ENCODE results near the gene TRAPPC14. TPM values are rescaled to one million over a fixed set of nuclear protein-coding genes. Genes with fewer than 3 reads are reported as not detected.

Gene TRAPPC14
- total RNA-seq, 2 experiments from 2014 or later: 17.9 to 19.7 TPM

DNA sequence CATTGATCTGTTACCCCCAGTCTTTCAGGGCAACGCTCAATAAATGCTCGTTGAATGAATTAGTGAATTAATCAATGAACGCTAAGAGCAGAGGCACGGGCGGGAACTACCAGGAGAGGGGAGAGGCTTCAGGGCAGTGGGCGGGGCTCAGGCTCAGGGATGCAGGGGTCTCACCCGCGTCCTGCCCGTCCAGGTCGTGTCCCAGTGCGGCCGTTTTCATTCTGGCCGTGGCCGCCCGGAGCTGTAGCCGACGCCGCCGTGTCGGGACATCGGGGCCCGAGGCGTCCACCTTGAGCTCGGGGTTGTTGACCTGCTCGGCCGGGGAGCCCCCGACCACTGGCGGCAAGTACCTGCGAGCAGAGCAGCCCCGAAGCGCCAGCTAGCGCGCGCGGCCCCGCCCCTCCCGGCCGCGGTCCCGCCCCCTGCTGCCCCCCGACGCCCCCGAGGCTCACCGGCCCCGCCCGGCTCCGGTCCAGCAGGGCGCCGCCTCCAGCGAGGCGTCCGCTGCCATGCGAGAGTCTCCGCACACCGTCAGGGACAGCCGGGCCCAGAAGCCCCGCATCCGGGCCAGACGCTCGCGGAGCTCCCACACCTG is 12.7 kb upstream of the TRAPPC14 start:
- ChIA-PET POLR2A (no interaction called here), CTCF (no interaction called here)
- H3K4me3 Mint-ChIP-seq: no peak overlapping the region
- H3K9me3 Mint-ChIP-seq: no peaks in the 10 kb centered on the region
- no peaks in the 10 kb centered on the region for H3K36me3 Mint-ChIP-seq
- intact Hi-C loops (cut with micrococcal nuclease): no loop called here
- H3K27me3 Mint-ChIP-seq: peaks cover 2% of the 10 kb centered on the region
- no peak for DNase-seq
- no peak overlapping the region for H3K27ac Mint-ChIP-seq
- peaks cover 52% of the 10 kb centered on the region for H3K4me1 Mint-ChIP-seq (ENCODE audit: low read depth)

DNA sequence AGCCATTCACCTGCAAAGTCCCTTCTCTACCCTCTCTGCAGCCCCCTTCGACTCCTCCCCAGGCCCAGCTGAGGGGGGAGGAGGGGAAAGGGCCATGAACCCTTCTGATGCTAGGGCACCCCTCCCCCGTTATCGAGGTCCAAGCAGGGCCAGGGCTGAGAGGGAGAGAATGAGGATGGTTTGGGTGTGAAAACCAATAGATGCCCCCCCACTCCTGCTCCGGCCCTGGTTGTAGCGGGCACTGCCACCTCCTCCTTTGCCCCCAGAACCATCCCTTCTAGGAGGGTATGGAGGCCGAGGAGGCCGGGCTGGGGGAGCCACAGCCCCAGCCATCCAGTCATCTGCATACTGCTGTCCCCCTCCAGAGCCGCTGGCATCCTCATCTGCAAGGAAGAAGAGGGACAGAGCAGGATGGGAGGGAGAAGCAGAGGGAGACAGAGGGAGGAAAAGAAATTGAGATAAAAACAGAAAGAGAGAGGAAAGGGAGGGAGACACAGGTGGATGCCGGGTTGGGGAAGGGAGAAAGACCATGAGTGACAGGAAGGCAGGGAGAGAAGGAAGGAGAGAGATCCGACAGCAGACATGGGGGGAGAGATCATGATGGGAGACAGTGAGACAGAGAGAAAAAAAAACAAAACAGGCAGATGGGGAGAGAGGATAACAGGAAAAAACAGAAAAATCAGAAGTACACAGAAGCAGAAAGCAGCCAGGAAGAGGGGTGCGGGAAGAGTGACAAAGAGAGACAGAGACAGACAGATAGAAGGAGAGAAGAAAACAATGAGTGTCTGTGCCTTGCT is 11.8 kb upstream of the TRAPPC14 start:
- Mint-ChIP-seq H3K4me3 (peak overlapping the region; percentile 53), H3K36me3 (no peaks in the 10 kb centered on the region), H3K9me3 (no peaks in the 10 kb centered on the region), H3K27ac (no peak overlapping the region), H3K4me1 (ENCODE audit: low read depth) (peaks cover 56% of the 10 kb centered on the region), H3K27me3 (peaks cover 2% of the 10 kb centered on the region)
- ChIA-PET CTCF (no interaction called here), POLR2A (no interaction called here)
- intact Hi-C loops (cut with micrococcal nuclease): no loop called here
- no peak for DNase-seq

DNA sequence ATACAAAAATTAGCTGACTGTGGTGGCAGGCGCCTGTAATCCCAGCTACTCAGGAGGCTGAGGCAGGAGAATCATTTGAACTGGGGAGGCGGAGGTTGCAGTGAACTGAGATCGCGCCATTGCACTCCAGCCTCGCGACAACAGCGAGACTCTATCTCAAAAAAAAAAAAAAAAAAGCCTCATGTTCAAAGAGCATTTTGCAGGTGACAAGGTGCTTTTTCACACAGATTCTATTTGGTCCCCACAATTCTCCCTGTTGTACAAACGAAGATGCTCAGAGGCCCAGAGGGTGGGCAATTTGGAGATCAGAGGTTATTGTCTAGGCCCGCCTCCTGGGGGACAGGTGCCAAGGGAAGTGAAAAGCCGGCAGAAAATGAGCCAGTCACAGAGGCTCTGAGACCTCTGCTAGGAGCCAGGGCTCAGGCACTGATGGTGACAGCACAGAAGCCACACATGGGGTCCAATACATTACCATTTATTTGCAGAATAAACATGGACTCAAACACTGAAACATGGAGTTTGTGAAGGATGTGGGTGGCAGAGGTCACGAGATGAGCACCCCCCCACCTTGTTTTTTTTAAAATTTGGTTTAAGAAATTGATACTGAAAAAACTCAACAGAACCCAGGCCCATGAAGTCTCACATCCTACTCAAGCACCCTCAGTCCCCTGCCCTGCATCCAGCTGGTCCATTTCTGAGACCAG is 10.8 kb upstream of the TRAPPC14 start:
- intact Hi-C loops (cut with micrococcal nuclease): loop anchor here (1.0 kb wide), 1 partner anchor 8 kb away; the partner anchor contains the start of genes GPC2 and STAG3
- Mint-ChIP-seq H3K27me3 (peaks cover 2% of the 10 kb centered on the region), H3K36me3 (no peaks in the 10 kb centered on the region), H3K9me3 (no peaks in the 10 kb centered on the region), H3K27ac (peak overlapping the region; percentile 36), H3K4me1 (ENCODE audit: low read depth) (peaks cover 59% of the 10 kb centered on the region), H3K4me3 (peak overlapping the region; percentile 9)
- POLR2A ChIA-PET: no interaction called here
- CTCF ChIA-PET: no interaction called here
- DNase-seq: no peak

DNA sequence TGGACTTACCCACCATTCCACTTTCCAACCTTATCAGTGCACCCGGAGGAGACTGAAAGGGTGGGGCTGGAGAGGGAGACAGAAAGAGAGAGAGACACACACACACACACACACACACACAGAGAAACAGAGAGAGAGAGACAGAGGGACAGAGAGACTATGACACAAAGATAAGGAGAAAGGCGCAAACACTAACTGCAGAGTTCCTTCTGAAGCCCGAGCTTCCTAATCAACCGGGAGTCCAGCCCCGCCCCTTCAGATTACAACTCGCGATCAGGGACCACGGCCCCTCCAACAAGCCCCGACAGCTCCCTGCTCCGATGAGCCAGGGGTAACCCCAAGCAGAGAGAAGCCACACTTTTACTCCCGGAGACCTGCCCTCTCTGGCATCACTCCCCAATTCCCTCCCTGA is 9.4 kb upstream of the TRAPPC14 start:
- H3K27ac Mint-ChIP-seq: peak overlapping the region; percentile 35
- CTCF ChIA-PET: interaction anchor here (0.6 to 1.6 kb wide), 3 partner anchors 9 to 51 kb away, joined by 3 to 4 read pairs (median 4); partner anchors contain the start of gene GPC2
- no peaks in the 10 kb centered on the region for H3K9me3 Mint-ChIP-seq

DNA sequence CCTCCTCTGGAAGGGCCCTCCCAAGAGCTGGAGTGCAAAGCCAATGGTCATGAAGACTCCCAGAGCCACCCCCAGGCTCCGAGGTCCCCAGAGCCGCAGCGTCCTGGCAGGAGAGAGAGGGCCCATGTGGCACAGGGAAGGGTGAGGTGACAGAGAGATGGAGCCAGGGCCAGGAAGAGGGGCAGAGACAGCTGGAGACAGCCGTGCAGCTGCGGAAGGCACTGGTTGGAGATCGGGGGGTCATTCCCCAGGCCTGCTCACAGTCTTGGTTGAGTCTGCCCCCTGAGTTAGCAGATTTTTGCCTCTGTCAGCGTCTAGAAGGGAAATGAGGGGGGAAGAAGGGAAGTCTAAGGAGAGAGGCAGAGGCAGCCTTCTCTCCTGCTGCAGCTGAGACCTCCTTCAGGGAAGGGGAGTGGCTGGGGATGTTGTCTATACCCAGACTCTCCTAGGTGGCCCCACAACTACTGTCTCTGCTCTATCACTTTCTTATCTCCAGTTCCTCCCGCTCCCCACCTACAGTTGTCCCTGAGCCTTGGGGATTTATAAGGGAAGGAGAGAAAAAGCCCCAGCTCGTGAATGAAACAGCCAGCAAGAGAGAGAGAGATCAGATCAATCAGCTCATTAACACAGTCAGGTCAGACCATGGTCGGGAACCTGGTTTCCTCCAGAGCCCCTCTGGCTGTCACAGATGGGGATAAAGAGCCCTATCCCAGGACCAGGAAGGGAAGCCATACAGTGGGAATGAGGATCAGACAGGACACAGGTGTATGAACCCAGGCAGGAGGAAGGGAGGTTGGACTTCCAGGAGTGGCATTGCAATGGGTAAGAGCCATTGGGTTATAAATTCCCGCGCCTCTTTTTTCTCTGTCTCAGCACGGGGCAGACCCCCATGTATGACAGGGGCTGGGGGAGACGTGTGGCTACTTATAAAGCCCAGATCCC is 8.7 kb upstream of the TRAPPC14 start:
- intact Hi-C loops (cut with micrococcal nuclease): loop anchor here (1.0 kb wide), 1 partner anchor 9 kb away; the partner anchor contains the start of gene TRAPPC14
- no peak for DNase-seq
- H3K27ac Mint-ChIP-seq: peak overlapping the region; percentile 47

More for the DNA sequence above, 9.4 kb upstream of the TRAPPC14 start:
- Mint-ChIP-seq H3K36me3 (no peaks in the 10 kb centered on the region), H3K4me1 (ENCODE audit: low read depth) (peaks cover 73% of the 10 kb centered on the region), H3K4me3 (peak overlapping the region; percentile 72), H3K27me3 (peaks cover 2% of the 10 kb centered on the region)
- POLR2A ChIA-PET: no interaction called here
- intact Hi-C loops (cut with micrococcal nuclease): no loop called here
- no peak for DNase-seq

DNA sequence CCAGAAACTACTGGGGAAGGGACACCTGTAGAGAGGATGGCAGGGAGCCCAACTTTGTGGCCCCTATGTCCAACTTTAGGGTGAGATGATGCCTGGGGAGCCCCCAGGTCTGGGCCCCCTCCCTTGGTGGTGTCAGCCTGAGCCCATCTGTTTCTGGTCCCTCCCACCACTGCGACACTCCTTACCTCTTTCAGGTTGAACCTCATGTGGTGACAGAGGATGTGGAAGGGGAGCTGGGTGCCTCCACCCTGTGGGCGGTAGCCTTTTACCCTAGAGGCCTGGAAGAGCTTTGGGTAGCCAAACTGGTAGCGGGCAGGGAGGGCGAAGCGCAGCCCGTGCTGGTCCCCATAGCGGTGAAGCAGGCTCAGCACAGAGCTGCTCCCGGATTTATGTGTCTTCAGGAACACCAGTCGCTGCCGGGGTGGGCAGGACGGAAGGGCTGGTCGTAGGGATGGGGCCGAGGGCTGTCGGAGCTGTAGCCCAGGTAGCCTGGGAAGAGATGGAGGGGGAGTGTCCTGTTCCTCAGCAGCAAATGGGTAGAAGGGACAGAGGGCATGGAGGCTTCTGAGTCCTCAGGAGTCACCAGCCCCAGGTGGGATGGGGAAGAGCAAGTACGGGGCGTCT is 7.9 kb upstream of the TRAPPC14 start:
- Mint-ChIP-seq H3K27me3 (peaks cover 2% of the 10 kb centered on the region), H3K4me1 (ENCODE audit: low read depth) (peaks cover 74% of the 10 kb centered on the region), H3K27ac (peak overlapping the region; percentile 47), H3K36me3 (no peaks in the 10 kb centered on the region), H3K9me3 (no peaks in the 10 kb centered on the region), H3K4me3 (peak overlapping the region; percentile 40)
- peak; percentile 70 for DNase-seq
- POLR2A ChIA-PET: interaction anchor here (1.1 kb wide), 1 partner anchor 40 kb away, joined by 3 read pairs; the partner anchor contains the start of gene MBLAC1
- intact Hi-C loops (cut with micrococcal nuclease): loop anchor here (1.0 kb wide), 1 partner anchor 8 kb away; the partner anchor contains the start of gene TRAPPC14
- CTCF ChIA-PET: interaction anchor here (0.8 to 1.9 kb wide), 4 partner anchors 24 to 466 kb away, joined by 3 to 6 read pairs (median 4); no protein-coding TSS in a partner anchor

More for the DNA sequence above, 8.7 kb upstream of the TRAPPC14 start:
- ChIA-PET POLR2A (interaction anchor here (1.1 kb wide), 1 partner anchor 41 kb away, joined by 3 read pairs; the partner anchor contains the start of gene MBLAC1), CTCF (interaction anchor here (0.8 to 1.9 kb wide), 5 partner anchors 23 to 465 kb away, joined by 3 to 6 read pairs (median 4); no protein-coding TSS in a partner anchor)
- peaks cover 2% of the 10 kb centered on the region for H3K27me3 Mint-ChIP-seq
- H3K36me3 Mint-ChIP-seq: no peaks in the 10 kb centered on the region
- peaks cover 77% of the 10 kb centered on the region for H3K4me1 Mint-ChIP-seq (ENCODE audit: low read depth)
- peak overlapping the region; percentile 72 for H3K4me3 Mint-ChIP-seq
- H3K9me3 Mint-ChIP-seq: no peaks in the 10 kb centered on the region

DNA sequence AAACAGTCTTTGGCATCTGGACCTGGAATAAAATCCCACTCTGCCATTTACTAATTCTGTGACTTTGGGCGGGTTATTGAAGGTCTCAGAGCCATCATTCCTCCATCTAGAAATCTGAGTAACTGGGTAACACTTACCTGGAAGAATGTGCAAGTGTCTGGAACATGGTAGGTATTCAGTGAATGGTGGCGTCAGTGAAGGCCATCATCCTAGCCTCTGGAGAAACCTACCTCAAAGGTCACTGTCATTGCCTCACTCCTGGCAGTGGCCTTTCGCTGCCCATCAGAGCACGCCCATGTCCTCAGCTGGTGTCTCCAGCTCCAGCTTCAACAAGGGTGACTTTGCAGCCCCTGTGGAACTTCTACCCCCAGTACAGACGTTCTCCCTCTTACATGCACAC is 5.3 kb upstream of the TRAPPC14 start:
- CTCF ChIA-PET: interaction anchor here (0.6 kb wide), 1 partner anchor 108 kb away, joined by 5 read pairs; no protein-coding TSS in a partner anchor
- H3K36me3 Mint-ChIP-seq: no peaks in the 10 kb centered on the region
- peak overlapping the region; percentile 85 for H3K27ac Mint-ChIP-seq
- intact Hi-C loops (cut with micrococcal nuclease): no loop called here
- DNase-seq: no peak
- no peaks in the 10 kb centered on the region for H3K9me3 Mint-ChIP-seq
- H3K27me3 Mint-ChIP-seq: no peaks in the 10 kb centered on the region
- H3K4me3 Mint-ChIP-seq: no peak overlapping the region
- peaks cover 59% of the 10 kb centered on the region for H3K4me1 Mint-ChIP-seq (ENCODE audit: low read depth)
- POLR2A ChIA-PET: interaction anchor here (1.0 kb wide), 1 partner anchor 63 kb away, joined by 3 read pairs; the partner anchor contains the start of genes AP4M1 and MCM7

DNA sequence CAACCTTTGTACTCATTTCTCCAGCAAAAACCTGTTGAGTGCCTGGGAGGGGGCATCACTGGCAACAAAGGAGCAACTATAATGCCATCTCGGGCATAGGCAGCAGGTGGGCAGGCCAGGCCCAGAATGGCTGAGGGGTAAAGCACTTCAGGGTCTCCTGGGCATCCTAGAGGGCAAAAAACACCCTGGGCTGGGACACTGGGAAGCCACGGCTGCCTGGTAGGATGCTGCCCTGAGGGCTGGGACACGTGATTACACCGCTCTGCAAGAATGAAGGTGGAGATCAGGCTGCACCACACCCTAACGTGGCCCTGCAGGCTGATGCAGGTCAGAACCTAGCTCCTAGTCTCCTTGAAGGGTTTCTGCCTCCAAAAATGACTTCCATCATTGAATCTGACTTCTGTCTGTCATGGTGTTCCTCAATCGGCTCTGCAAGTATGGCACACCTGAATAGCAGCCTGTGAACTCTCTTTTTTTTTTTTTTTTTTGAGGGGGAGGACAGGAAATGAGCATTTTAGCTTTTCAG is 4.5 kb upstream of the TRAPPC14 start:
- POLR2A ChIA-PET: interaction anchor here (1.0 kb wide), 1 partner anchor 62 kb away, joined by 3 read pairs; the partner anchor contains the start of genes AP4M1 and MCM7
- Mint-ChIP-seq H3K27ac (peak overlapping the region; percentile 85), H3K4me1 (ENCODE audit: low read depth) (peaks cover 53% of the 10 kb centered on the region), H3K27me3 (no peaks in the 10 kb centered on the region), H3K36me3 (no peaks in the 10 kb centered on the region), H3K4me3 (no peak overlapping the region), H3K9me3 (no peaks in the 10 kb centered on the region)
- DNase-seq: no peak
- CTCF ChIA-PET: interaction anchor here (0.6 kb wide), 1 partner anchor 48 kb away, joined by 4 read pairs; no protein-coding TSS in a partner anchor
- intact Hi-C loops (cut with micrococcal nuclease): no loop called here

- Mint-ChIP-seq H3K27me3 (no peaks in the 10 kb centered on the region), H3K36me3 (peaks cover 20% of the 10 kb centered on the region), H3K4me3 (no peak overlapping the region), H3K4me1 (ENCODE audit: low read depth) (peaks cover 45% of the 10 kb centered on the region), H3K27ac (no peak overlapping the region), H3K9me3 (no peaks in the 10 kb centered on the region)
- no peak for DNase-seq
- POLR2A ChIA-PET: no interaction called here
- CTCF ChIA-PET: no interaction called here
- intact Hi-C loops (cut with micrococcal nuclease): no loop called here
Observed at GRCh38 chr7:100160067-100160466, 1.5 kb upstream of the TRAPPC14 start.

- POLR2A ChIA-PET: no interaction called here
- Mint-ChIP-seq H3K4me3 (peak overlapping the region; percentile 78), H3K4me1 (ENCODE audit: low read depth) (peaks cover 42% of the 10 kb centered on the region), H3K27ac (peak overlapping the region; percentile 89), H3K9me3 (no peaks in the 10 kb centered on the region), H3K36me3 (peaks cover 22% of the 10 kb centered on the region), H3K27me3 (no peaks in the 10 kb centered on the region)
- CTCF ChIA-PET: interaction anchor here (0.6 to 1.0 kb wide), 2 partner anchors 9 to 26 kb away, joined by 3 read pairs; no protein-coding TSS in a partner anchor
- intact Hi-C loops (cut with micrococcal nuclease): no loop called here
- DNase-seq: no peak
Observed at GRCh38 chr7:100159099-100159623, 638 bp upstream of the TRAPPC14 start.

All from activated CD4-positive, alpha-beta memory T cell treated with anti-CD3 and anti-CD28 coated beads for 36 hours (primary cell).